Anterior cingulate cortex (tissue), 58 donors: Measurements from ENCODE around the gene FBLN2.

Experiments
- DNase-seq, 58 donors: peaks; one replicate each; lab custom pipeline; 2025; lab: John Stamatoyannopoulos, UW

FBLN2 gene

GRCh38 chr3:13634151-13634550 is 85.2 kb downstream of the FBLN2 start:
- DNase-seq, result no peak

- no peak for DNase-seq
Observed at GRCh38 chr3:13634615-13635014, 85.7 kb downstream of the FBLN2 start.

- no peak for DNase-seq
Observed at GRCh38 chr3:13636186-13636585, 87.3 kb downstream of the FBLN2 start.

- no peak for DNase-seq
Observed at GRCh38 chr3:13636874-13637273, 87.9 kb downstream of the FBLN2 start.

- DNase-seq, result no peak
Observed at GRCh38 chr3:13637311-13637891, 88.5 kb downstream of the FBLN2 start.

- no peak for DNase-seq
Observed at GRCh38 chr3:13637953-13638352, 89.0 kb downstream of the FBLN2 start.

GRCh38 chr3:13638927-13639326 is 90.0 kb downstream of the FBLN2 start:
- DNase-seq, result peak in 7 of 58 donors; percentile 8 to 29 (median 15)

GRCh38 chr3:13642597-13642996 is 93.7 kb downstream of the FBLN2 start:
- no peak for DNase-seq

- no peak for DNase-seq
Observed at GRCh38 chr3:13644341-13645117, 95.6 kb downstream of the FBLN2 start.

- DNase-seq, result no peak
Observed at GRCh38 chr3:13645801-13646637, 97.1 kb downstream of the FBLN2 start.

- DNase-seq, result no peak
Observed at GRCh38 chr3:13647298-13648059, 98.6 kb downstream of the FBLN2 start.

GRCh38 chr3:13648060-13649001 is 99.4 kb downstream of the FBLN2 start:
- peak in 57 of 58 donors; percentile 8 to 91 (median 71) for DNase-seq

- DNase-seq, result peak in 57 of 58 donors; percentile 28 to 87 (median 68)
Observed at GRCh38 chr3:13650210-13651056, 101.5 kb downstream of the FBLN2 start.

- no peak for DNase-seq
Observed at GRCh38 chr3:13651057-13651400, 102.1 kb downstream of the FBLN2 start.

GRCh38 chr3:13651775-13652428 is 103.0 kb downstream of the FBLN2 start:
- no peak for DNase-seq

GRCh38 chr3:13652728-13653127 is 103.8 kb downstream of the FBLN2 start:
- no peak for DNase-seq

GRCh38 chr3:13653631-13654279 is 104.8 kb downstream of the FBLN2 start:
- no peak for DNase-seq
